ENCODE measurements around the gene ACLY. TPM values are rescaled to one million over a fixed set of nuclear protein-coding genes. Genes with fewer than 3 reads are reported as not detected.

ACLY gene
- total RNA-seq, 1 donor, result 446 TPM

DNA sequence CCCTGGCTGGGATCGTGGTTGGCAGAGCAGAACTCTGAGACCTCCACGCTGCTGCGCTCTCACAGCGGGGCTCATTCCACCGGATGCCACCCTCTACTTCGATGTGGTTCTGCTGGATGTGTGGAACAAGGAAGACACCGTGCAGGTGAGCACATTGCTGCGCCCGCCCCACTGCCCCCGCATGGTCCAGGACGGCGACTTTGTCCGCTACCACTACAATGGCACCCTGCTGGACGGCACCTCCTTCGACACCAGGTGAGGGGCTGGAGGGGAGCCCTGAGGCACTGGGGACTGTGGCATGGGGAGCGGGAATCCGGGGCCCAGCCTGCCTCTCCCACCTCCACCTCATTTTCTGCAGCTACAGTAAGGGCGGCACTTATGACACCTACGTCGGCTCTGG, 100.7 kb downstream of the ACLY start:
- no peak overlapping the region for H3K4me3 ChIP-seq (ENCODE audit: low read depth, low read length)
- no peak for DNase-seq (ENCODE audit: low read depth)
- TF ChIP-seq, protein P1, sequence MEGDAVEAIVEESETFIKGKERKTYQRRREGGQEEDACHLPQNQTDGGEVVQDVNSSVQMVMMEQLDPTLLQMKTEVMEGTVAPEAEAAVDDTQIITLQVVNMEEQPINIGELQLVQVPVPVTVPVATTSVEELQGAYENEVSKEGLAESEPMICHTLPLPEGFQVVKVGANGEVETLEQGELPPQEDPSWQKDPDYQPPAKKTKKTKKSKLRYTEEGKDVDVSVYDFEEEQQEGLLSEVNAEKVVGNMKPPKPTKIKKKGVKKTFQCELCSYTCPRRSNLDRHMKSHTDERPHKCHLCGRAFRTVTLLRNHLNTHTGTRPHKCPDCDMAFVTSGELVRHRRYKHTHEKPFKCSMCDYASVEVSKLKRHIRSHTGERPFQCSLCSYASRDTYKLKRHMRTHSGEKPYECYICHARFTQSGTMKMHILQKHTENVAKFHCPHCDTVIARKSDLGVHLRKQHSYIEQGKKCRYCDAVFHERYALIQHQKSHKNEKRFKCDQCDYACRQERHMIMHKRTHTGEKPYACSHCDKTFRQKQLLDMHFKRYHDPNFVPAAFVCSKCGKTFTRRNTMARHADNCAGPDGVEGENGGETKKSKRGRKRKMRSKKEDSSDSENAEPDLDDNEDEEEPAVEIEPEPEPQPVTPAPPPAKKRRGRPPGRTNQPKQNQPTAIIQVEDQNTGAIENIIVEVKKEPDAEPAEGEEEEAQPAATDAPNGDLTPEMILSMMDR (IDR thresholded peaks at IDR 0.05; ENCODE audit: insufficient read depth, low read depth, low read length), result no peak

Small RNA genes lying within 50 kb of the gene (small RNA-seq; reads per million reads assigned to genes)
- gene AC125257.2, result not detected

Other genes starting within 250 kb of the ACLY start
- gene EIF1, start 230.1 kb downstream of the ACLY start, total RNA-seq, result 82.5 and 85.5 TPM in 2 replicates
- gene GAST, start 206.6 kb downstream of the ACLY start, total RNA-seq, result not detected in 2 replicates
- gene HAP1, start 184.3 kb downstream of the ACLY start, total RNA-seq, result under 0.01 TPM in 2 replicates
- 29.8 and 83.8 TPM in 2 replicates for gene JUP, start 132.2 kb downstream of the ACLY start, total RNA-seq
- gene P3H4, start 107.0 kb downstream of the ACLY start, total RNA-seq, result 88.1 and 92.4 TPM in 2 replicates
- gene FKBP10, start 105.9 kb downstream of the ACLY start, total RNA-seq, result 191 and 228 TPM in 2 replicates
- gene NT5C3B, start 82.7 kb downstream of the ACLY start, total RNA-seq, result 58.7 and 60.6 TPM in 2 replicates
- gene KLHL10, start 81.1 kb downstream of the ACLY start, total RNA-seq, result under 0.01 TPM in 2 replicates
- 30.6 and 37.6 TPM in 2 replicates for gene KLHL11, start 53.5 kb downstream of the ACLY start, total RNA-seq
- gene ODAD4, start 11.7 kb upstream of the ACLY start, total RNA-seq, result 0.43 and 0.64 TPM in 2 replicates
- 94.6 and 98.6 TPM in 2 replicates for gene CNP, start 47.8 kb upstream of the ACLY start, total RNA-seq
- 63.8 and 80.7 TPM in 2 replicates for gene DNAJC7, start 98.5 kb upstream of the ACLY start, total RNA-seq
- gene NKIRAS2, start 101.1 kb upstream of the ACLY start, total RNA-seq, result 34.5 and 35.8 TPM in 2 replicates
- gene C17orf113, start 131.7 kb upstream of the ACLY start, total RNA-seq, result under 0.01 and 0.32 TPM in 2 replicates
- not detected in 2 replicates for gene ZNF385C, start 179.5 kb upstream of the ACLY start, total RNA-seq
- gene DHX58, start 193.8 kb upstream of the ACLY start, total RNA-seq, result 9.0 and 12.1 TPM in 2 replicates
- gene KAT2A, start 202.4 kb upstream of the ACLY start, total RNA-seq, result 10.6 and 13.0 TPM in 2 replicates
- not detected in 2 replicates for gene HSPB9, start 203.9 kb upstream of the ACLY start, total RNA-seq
- gene RAB5C, start 236.0 kb upstream of the ACLY start, total RNA-seq, result 68.0 and 83.3 TPM in 2 replicates